Urinary bladder (tissue), 4 donors: Measurements from ENCODE around the gene PASK. TPM values are rescaled to one million over a fixed set of nuclear protein-coding genes. Genes with fewer than 3 reads are reported as not detected.

Experiments
- DNase-seq: peaks from one replicate; pipeline ENCODE4 v3.0.0-alpha.2; 2015; ENCODE audit errors: extremely low spot score
- H3K27ac ChIP-seq: one replicate; pipeline ENCODE4 v1.5.1; 2013; ENCODE audit warnings: low read depth, mild to moderate bottlenecking, moderate library complexity
- H3K36me3 ChIP-seq: one replicate; pipeline ENCODE4 v1.6.1; 2013; ENCODE audit warnings: mild to moderate bottlenecking, moderate library complexity; ENCODE audit not compliant: insufficient read depth
- H3K4me1 ChIP-seq: one replicate; pipeline ENCODE4 v1.6.1; 2013; ENCODE audit warnings: mild to moderate bottlenecking, moderate library complexity; ENCODE audit not compliant: insufficient read depth
- H3K4me3 ChIP-seq: one replicate; pipeline ENCODE4 v1.5.1; 2013; ENCODE audit warnings: low read depth, low read length
- WGBS: extraction: QIAGEN DNeasy Blood & Tissue Kit; methylation state at CpG from one replicate; pipeline ENCODE4 v1.1.7; 2013; 5-methylcytosine and 5-hydroxymethylcytosine counted together
- polyA plus RNA-seq: library from polyadenylated mRNA; stranded (reverse); fragments of 200-250 nt; gene quantifications from one replicate; pipeline ENCODE4 v1.2.3, GENCODE V29; 2013
- total RNA-seq: library from RNA; depleted of rRNA; stranded (reverse); fragments of >200 nt; gene quantifications from one replicate; pipeline ENCODE4 v1.2.3, GENCODE V29; 2014
- donor health status: healthy with polysubstance abuse.
- donor health status: healthy.

PASK gene
- total and polyA plus RNA-seq, 2 donors, result 3.6 to 4.8 TPM

DNA sequence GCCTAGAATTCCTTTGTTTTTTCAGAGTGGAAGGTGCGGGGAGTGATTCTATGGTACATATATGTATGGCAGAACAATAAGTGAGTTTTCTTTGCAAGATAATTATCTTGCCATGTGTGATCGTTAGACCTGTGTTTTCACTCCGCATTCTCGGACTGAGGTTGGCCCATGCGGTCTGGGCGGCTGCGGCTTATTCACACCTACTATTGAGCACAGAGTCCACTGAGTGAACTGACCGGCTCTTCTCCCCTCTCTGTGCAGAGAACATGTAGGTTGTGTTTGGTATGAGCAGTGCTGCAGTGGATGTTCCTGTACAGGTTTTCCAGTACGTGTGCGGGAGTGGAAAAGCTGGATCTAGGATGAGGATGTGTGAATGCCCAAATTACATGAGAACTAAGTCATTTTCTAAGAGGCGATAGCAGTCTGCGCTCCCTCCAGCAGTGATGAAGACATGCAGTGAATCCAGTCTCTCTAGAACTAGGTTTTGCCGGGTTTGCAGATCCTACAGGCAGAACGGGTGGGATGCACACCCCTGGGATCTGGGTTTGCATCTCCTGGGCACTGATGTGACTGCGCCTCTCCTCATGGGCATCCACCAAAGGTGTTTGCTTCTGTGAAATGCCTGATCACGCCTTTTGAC, 74.3 kb downstream of the PASK start:
- Histone ChIP-seq H3K36me3 (no peaks in the 10 kb centered on the region), H3K27ac (no peak overlapping the region), H3K4me3 (no peak overlapping the region), H3K4me1 (no peaks in the 10 kb centered on the region)
- WGBS, result 95% methylated on average over 16 of the region's 16 CpGs
- no peak for DNase-seq

- no peaks in the 10 kb centered on the region for H3K4me1 ChIP-seq
- DNase-seq, result no peak
- H3K4me3 ChIP-seq, result no peak overlapping the region
- 93% methylated on average over 16 of the region's 16 CpGs for WGBS
- no peaks in the 10 kb centered on the region for H3K36me3 ChIP-seq
- H3K27ac ChIP-seq, result no peak overlapping the region
Observed at GRCh38 chr2:241074065-241074818, 75.0 kb downstream of the PASK start.

- WGBS, result 64% methylated on average over 25 of the region's 25 CpGs
- Histone ChIP-seq H3K27ac (no peak overlapping the region), H3K36me3 (no peaks in the 10 kb centered on the region), H3K4me3 (no peak overlapping the region), H3K4me1 (no peaks in the 10 kb centered on the region)
- DNase-seq, result no peak
Observed at GRCh38 chr2:241073166-241074064, 75.9 kb downstream of the PASK start.

DNA sequence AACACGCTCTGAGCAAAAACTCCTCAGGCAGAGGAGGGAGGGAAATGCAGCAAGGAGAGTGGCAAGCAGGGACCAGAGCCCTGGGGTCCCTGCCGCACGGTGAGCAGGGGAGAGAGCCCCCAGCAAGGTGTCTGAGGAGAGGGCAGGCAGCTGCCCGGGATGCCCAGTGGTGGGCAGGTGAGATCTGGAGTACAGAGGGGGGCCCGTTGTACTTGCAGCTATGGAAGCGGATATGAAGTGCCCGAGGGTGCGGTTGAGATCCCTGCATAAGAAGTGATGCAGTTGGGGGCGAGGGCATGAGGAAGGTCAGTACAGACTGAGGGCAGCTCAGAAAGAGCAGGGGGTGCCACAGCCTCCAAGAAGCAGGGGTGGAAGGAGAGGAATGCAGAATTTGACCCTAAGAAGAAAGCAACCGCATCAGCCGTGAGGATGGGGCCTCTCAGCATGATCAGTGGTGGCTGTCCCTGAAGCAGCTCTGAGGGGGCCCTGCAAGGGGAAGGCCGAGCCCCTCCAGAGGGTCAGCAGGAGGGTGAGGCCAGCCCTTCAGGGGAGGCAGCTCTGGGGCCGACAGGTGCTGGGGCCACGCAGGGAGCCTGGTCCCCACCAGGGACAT, 76.6 kb downstream of the PASK start:
- H3K4me3 ChIP-seq, result no peak overlapping the region
- no peak overlapping the region for H3K27ac ChIP-seq
- H3K4me1 ChIP-seq, result no peaks in the 10 kb centered on the region
- WGBS, result 72% methylated on average over 14 of the region's 14 CpGs
- no peak for DNase-seq
- H3K36me3 ChIP-seq, result no peaks in the 10 kb centered on the region

GRCh38 chr2:241072151-241072550, 77.1 kb downstream of the PASK start:
- Histone ChIP-seq H3K36me3 (no peaks in the 10 kb centered on the region), H3K4me1 (no peaks in the 10 kb centered on the region), H3K4me3 (no peak overlapping the region), H3K27ac (no peak overlapping the region)
- DNase-seq, result no peak
- 72% methylated on average over 9 of the region's 9 CpGs for WGBS

- DNase-seq, result no peak
- H3K36me3 ChIP-seq, result no peaks in the 10 kb centered on the region
- WGBS, result 83% methylated on average over 25 of the region's 25 CpGs
- H3K4me1 ChIP-seq, result no peaks in the 10 kb centered on the region
- no peak overlapping the region for H3K4me3 ChIP-seq
- H3K27ac ChIP-seq, result no peak overlapping the region
Observed at GRCh38 chr2:241071677-241072111, 77.6 kb downstream of the PASK start.

- 80% methylated on average over 31 of the region's 31 CpGs for WGBS
- DNase-seq, result no peak
- Histone ChIP-seq H3K36me3 (no peaks in the 10 kb centered on the region), H3K27ac (no peak overlapping the region), H3K4me1 (no peaks in the 10 kb centered on the region), H3K4me3 (no peak overlapping the region)
Observed at GRCh38 chr2:241070811-241071676, 78.2 kb downstream of the PASK start.

DNA sequence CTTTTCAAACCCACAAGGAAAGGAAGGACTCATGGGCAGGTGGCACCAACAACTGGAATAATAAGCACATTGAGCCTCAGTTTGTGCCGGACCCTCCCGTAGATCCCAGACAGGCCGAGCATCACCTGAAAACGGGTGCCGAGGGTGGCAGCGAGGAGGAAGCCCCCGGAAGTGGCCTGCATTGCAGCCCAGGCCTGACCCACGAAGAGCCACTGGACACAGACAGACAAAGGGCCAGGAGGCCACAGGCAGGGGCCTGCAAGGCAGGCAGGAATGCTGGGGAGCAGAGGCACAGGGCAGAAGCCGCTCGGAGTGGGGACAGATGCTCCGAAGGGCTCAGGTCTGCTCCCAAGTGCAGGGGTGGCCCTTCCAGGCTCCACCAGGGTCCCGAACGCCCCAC, 78.9 kb downstream of the PASK start:
- no peak for DNase-seq
- 87% methylated on average over 13 of the region's 13 CpGs for WGBS

DNA sequence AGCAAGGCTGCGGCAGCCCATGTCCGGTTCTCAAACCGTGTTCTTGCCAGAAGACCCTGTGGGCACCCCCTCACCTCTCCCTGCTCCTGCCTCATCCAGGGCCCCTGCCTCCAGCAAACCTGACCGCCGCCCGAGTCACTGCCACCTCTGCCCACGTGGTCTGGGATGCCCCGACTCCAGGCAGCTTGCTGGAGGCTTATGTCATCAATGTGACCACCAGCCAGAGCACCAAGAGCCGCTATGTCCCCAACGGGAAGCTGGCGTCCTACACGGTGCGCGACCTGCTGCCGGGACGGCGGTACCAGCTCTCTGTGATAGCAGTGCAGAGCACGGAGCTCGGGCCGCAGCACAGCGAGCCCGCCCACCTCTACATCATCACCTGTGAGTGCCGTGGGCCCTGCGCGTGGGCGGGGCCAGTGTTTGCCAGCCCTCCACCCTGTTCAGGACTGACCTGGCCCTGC, 79.4 kb downstream of the PASK start:
- WGBS, result 65% methylated on average over 26 of the region's 26 CpGs
- Histone ChIP-seq H3K27ac (no peak overlapping the region), H3K4me1 (no peaks in the 10 kb centered on the region), H3K36me3 (no peaks in the 10 kb centered on the region), H3K4me3 (no peak overlapping the region)
- DNase-seq, result no peak

More for the DNA sequence above, 78.9 kb downstream of the PASK start:
- Histone ChIP-seq H3K36me3 (no peaks in the 10 kb centered on the region), H3K4me3 (no peak overlapping the region), H3K4me1 (no peaks in the 10 kb centered on the region), H3K27ac (no peak overlapping the region)

- no peak for DNase-seq
- Histone ChIP-seq H3K27ac (no peak overlapping the region), H3K4me3 (no peak overlapping the region), H3K36me3 (no peaks in the 10 kb centered on the region), H3K4me1 (no peaks in the 10 kb centered on the region)
- WGBS, result 93% methylated on average over 28 of the region's 28 CpGs
Observed at GRCh38 chr2:241068942-241069810, 80.1 kb downstream of the PASK start.

DNA sequence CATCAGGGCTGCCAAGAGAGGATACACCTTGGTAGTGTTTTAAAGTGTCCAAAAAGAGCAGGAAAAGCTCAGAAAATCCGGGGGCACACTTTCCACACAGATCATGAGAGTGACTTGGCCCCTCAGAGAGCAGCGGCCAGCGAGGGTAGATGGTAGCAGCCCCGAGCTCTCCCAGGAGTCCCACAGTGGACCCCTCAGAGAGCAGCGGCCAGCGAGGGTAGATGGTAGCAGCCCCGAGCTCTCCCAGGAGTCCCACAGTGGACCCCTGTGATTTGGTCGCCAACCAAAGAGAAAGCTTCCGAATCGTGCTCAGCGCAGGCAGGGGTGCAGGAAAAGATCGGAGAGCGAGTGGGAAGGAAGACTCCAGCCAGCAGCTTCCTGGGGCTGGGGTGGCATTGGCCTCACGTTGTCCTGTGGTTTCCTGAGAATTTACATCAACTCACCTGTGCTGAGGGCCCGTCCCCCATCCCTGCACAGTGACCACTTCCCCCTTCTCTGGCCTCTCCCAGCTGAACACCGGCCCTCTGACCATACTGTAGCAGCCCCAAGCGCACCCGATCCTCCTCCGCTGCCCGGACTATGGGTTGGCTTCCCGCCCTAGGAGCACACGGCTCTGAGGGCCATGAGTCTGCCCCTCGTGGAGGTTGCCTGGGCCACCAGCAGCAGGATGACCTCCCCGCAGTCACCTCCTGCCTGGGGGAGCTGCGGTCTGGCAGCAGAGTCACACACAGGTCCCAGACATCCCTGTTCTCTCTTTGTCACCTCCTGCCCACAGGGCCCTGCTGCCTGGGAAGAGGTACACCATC, 80.9 kb downstream of the PASK start:
- DNase-seq, result no peak
- WGBS, result 79% methylated on average over 25 of the region's 25 CpGs

More for the DNA sequence above, 80.9 kb downstream of the PASK start:
- Histone ChIP-seq H3K4me1 (no peaks in the 10 kb centered on the region), H3K36me3 (no peaks in the 10 kb centered on the region), H3K27ac (no peak overlapping the region), H3K4me3 (no peak overlapping the region)
